Heart left ventricle (tissue), 16 donors: ENCODE measurements around the gene LTF. TPM values are rescaled to one million over a fixed set of nuclear protein-coding genes. Genes with fewer than 3 reads are reported as not detected.

Experiments used
- ATAC-seq, 4 donors: fragments of 200-7000 bp; cut with Tn5 transposase; one replicate each; pipeline ENCODE4 v1.9.1; 2020 to 2022; ENCODE audit warnings: moderate library complexity in 4 of 4, mild to moderate bottlenecking in 3 of 4, moderate number of reproducible peaks in 1 of 4
- DNase-seq, 5 donors: peaks; one replicate each; pipeline ENCODE4 v3.0.0-alpha.2; 2020
- H3K27ac ChIP-seq, 12 donors: fragments of 200-600 bp; sonication (generic) in 4 of 12; one replicate each; pipeline versions ENCODE4 v1.5.0 to v1.8.0; 2016 to 2022; ENCODE audit warnings: mild to moderate bottlenecking in 2 of 12
- H3K27me3 ChIP-seq, 9 donors: fragments of 200-600 bp; sonication (generic) in 2 of 9; one replicate each; pipeline versions ENCODE4 v1.5.1 to v1.8.0; 2016 to 2022; ENCODE audit warnings: mild to moderate bottlenecking in 3 of 9
- H3K36me3 ChIP-seq, 9 donors: fragments of 200-600 bp; sonication (generic) in 2 of 9; one replicate each; pipeline versions ENCODE4 v1.5.0 to v1.8.0; 2018 to 2022; ENCODE audit warnings: mild to moderate bottlenecking in 2 of 9
- H3K4me1 ChIP-seq, 12 donors: fragments of 200-600 bp; sonication (generic) in 4 of 12; one replicate each; pipeline versions ENCODE4 v1.5.0 to v1.8.0; 2016 to 2022; ENCODE audit warnings: mild to moderate bottlenecking in 3 of 12
- H3K4me3 ChIP-seq, 12 donors: fragments of 200-600 bp; sonication (generic) in 4 of 12; one replicate each; pipeline versions ENCODE4 v1.5.0 to v1.8.0; 2017 to 2022; ENCODE audit warnings: mild to moderate bottlenecking in 9 of 12, moderate library complexity in 4 of 12
- H3K9me3 ChIP-seq, 12 donors: fragments of 200-600 bp; sonication (generic) in 4 of 12; one replicate each; pipeline versions ENCODE4 v1.5.0 to v1.8.0; 2016 to 2022; ENCODE audit warnings: mild to moderate bottlenecking in 1 of 12
- CTCF ChIP-seq, 12 donors: fragments of 200-600 bp; sonication (generic) in 4 of 12; IDR thresholded peaks; one replicate each; pipeline versions ENCODE4 v1.5.0 to v1.8.0; 2018 to 2022; ENCODE audit warnings: antibody characterized with exemption in 12 of 12, mild to moderate bottlenecking in 5 of 12
- POLR2A ChIP-seq, 2 donors: fragments of 450-650 bp; IDR thresholded peaks; one replicate each; pipeline ENCODE4 v1.6.1; 2017; ENCODE audit warnings: antibody characterized with exemption in 2 of 2, mild to moderate bottlenecking in 2 of 2, moderate library complexity in 2 of 2
- WGBS, 4 donors: extraction: QIAGEN DNeasy Blood & Tissue Kit in 2 of 4; methylation state at CpG; one replicate each; pipeline versions ENCODE4 v1.1.5 to v1.1.7; 2013 to 2018; 5-methylcytosine and 5-hydroxymethylcytosine counted together
- intact Hi-C, 10 donors: fragments of 100-400 bp; cut with DNase I; formaldehyde crosslinking; loops; one replicate each; pipeline versions ENCODE4 v1.11.1 to v1.14.2; 2022
- polyA plus RNA-seq, 2 donors: library from polyadenylated mRNA; stranded (reverse); fragments of 200-250 nt; gene quantifications; one replicate each; pipeline ENCODE4 v1.2.3, GENCODE V29; 2013
- total RNA-seq, 9 donors: library from RNA; depleted of rRNA in 2 of 9; stranded (reverse); fragments of >200 nt in 2 of 9; fragmentation: NEBNext Ultra II Directional in 3 of 9; extraction: Animal tissue kit (Norgen Biotek cat#: 25700) in 3 of 9; gene quantifications; one replicate each; pipeline versions ENCODE4 v1.1.0 to v1.2.4, GENCODE V29; 2016 to 2023
- donor health status: ischemic (EF 13 %, LVEDD 7.1; RV severe dilation, severe dysfunction).
- donor health status: healthy with polysubstance abuse.
- donor health status: DM: no; HTN: yes; CAD: no.
- donor health status: DM: no; HTN: no; CAD: no.
- donor health status: ischemic (EF 25% LVEDD 6.9; RV normal size, moderate dysfunction).
- donor health status: ischemic (EF 25% LVEDD 5.7; RV mildly dilated, moderate dysfunction).
- donor health status: healthy.
- donor health status: DM: yes; HTN: yes; CAD: no.
- donor health status: ischemic (EF 35%, LVEDD 5.7; RV mildly dilated, moderate dysfunction).
- donor health status: nonischemic (EF 11% LVEDD 7.7; RV severe dilation, severe dysfunction).
- donor health status: DM: yes; HTN: yes; CAD: no.
- donor health status: PGD.
- donor health status: ischemic (EF 29% LVEDD 5.4; RV normal size, mild dysfunction).
- donor health status: nonischemic (EF 23%, LVEDD 6.1; RV moderate dilation, normal function).

LTF gene
- total and polyA plus RNA-seq, 11 donors, result 1.6 to 10.6 (median 3.0) TPM

GRCh38 chr3:46490338-46491084 is 25.8 kb upstream of the LTF start:
- TF ChIP-seq CTCF (IDR thresholded peaks at IDR 0.05) (no peak), POLR2A (IDR thresholded peaks at IDR 0.05) (no peak)
- Histone ChIP-seq H3K4me1 (peaks cover 0 to 21% (median 2%) of the 10 kb centered on the region in 12 donors), H3K9me3 (no peaks in the 10 kb centered on the region), H3K27ac (peak overlapping the region in 9 of 12 donors; percentile 8 to 71 (median 42)), H3K27me3 (no peaks in the 10 kb centered on the region), H3K4me3 (no peak overlapping the region), H3K36me3 (no peaks in the 10 kb centered on the region)
- WGBS, 4 donors, result 57 to 69% (median 67%) methylated on average over 6 of the region's 6 CpGs
- DNase-seq, result peak in 1 of 5 donors; percentile 12
- peak in 2 of 4 donors; percentile 46 to 70 for ATAC-seq
- intact Hi-C loops, result loop anchor here in 3 of 10 donors (2.0 to 5.0 kb wide), 2 partner anchors 67 to 140 kb away; no protein-coding TSS in a partner anchor

- peaks cover 0 to 21% (median 2%) of the 10 kb centered on the region in 12 donors for H3K4me1 ChIP-seq
- intact Hi-C loops, result loop anchor here (2.0 to 10.0 kb wide), 7 partner anchors 67 to 142 kb away; no protein-coding TSS in a partner anchor
- H3K4me3 ChIP-seq, result no peak overlapping the region
- DNase-seq (no peak), ATAC-seq (no peak)
- no peaks in the 10 kb centered on the region for H3K36me3 ChIP-seq
- H3K27ac ChIP-seq, result peak overlapping the region in 1 of 12 donors; percentile 42
- WGBS, 4 donors, result 82 to 90% (median 86%) methylated on average over 1 of the region's 1 CpG
- TF ChIP-seq POLR2A (IDR thresholded peaks at IDR 0.05) (no peak), CTCF (IDR thresholded peaks at IDR 0.05) (no peak)
- H3K27me3 ChIP-seq, result no peaks in the 10 kb centered on the region
- H3K9me3 ChIP-seq, result no peaks in the 10 kb centered on the region
Observed at GRCh38 chr3:46489875-46490274, 25.2 kb upstream of the LTF start.

- Histone ChIP-seq H3K4me3 (no peak overlapping the region), H3K27ac (no peak overlapping the region), H3K9me3 (no peaks in the 10 kb centered on the region), H3K27me3 (no peaks in the 10 kb centered on the region), H3K4me1 (peaks cover 0 to 21% (median 2%) of the 10 kb centered on the region in 12 donors), H3K36me3 (no peaks in the 10 kb centered on the region)
- 86 to 100% (median 89%) methylated on average over 1 to 4 of the region's 4 CpGs for WGBS, 4 donors
- ATAC-seq (no peak), DNase-seq (peak in 1 of 5 donors; percentile 6)
- no peak for TF ChIP-seq CTCF (IDR thresholded peaks at IDR 0.05)
- no peak for TF ChIP-seq POLR2A (IDR thresholded peaks at IDR 0.05)
- intact Hi-C loops, result loop anchor here in 8 of 10 donors (2.0 to 10.0 kb wide), 7 partner anchors 68 to 143 kb away; no protein-coding TSS in a partner anchor
Observed at GRCh38 chr3:46489381-46489780, 24.7 kb upstream of the LTF start.

- H3K4me3 ChIP-seq, result peak overlapping the region in 2 of 12 donors; percentile 30
- H3K27me3 ChIP-seq, result no peaks in the 10 kb centered on the region
- H3K4me1 ChIP-seq, result peaks cover 0 to 21% (median 2%) of the 10 kb centered on the region in 12 donors
- peak overlapping the region in 1 of 12 donors; percentile 8 for H3K27ac ChIP-seq
- TF ChIP-seq CTCF (IDR thresholded peaks at IDR 0.05) (peak; percentile 94 to 100 (median 98)), POLR2A (IDR thresholded peaks at IDR 0.05) (no peak)
- peak; percentile 79 to 94 (median 93) for ATAC-seq
- H3K36me3 ChIP-seq, result no peaks in the 10 kb centered on the region
- no peaks in the 10 kb centered on the region for H3K9me3 ChIP-seq
- WGBS, 4 donors, result 8 to 16% (median 12%) methylated on average over 20 to 26 of the region's 26 CpGs
- intact Hi-C loops, result loop anchor here in 9 of 10 donors (1.0 to 10.0 kb wide), 8 partner anchors 68 to 143 kb away; no protein-coding TSS in a partner anchor
- peak; percentile 88 to 95 (median 93) for DNase-seq
Observed at GRCh38 chr3:46488735-46489361, 24.1 kb upstream of the LTF start.
